ENCODE results near the gene ZBED2. TPM values are rescaled to one million over a fixed set of nuclear protein-coding genes. Genes with fewer than 3 reads are reported as not detected.
"Not testable (repeated sequence)": the region's sequence is repeated elsewhere in the genome, so short reads cannot be mapped to it uniquely, and the experiment has no call there.

ZBED2 gene
- total RNA-seq, 1 donor from 2014 or later = 1.0 TPM

- Histone ChIP-seq H3K79me2 (ENCODE audit: insufficient read depth, low read length) (no peaks in the 10 kb centered on the region), H3K4me2 (ENCODE audit: low read length) (no peak overlapping the region), H3K4me3 (ENCODE audit: insufficient read depth, low read depth, low read length) (no peak overlapping the region), H2AFZ (ENCODE audit: low read depth, low read length) (no peak overlapping the region), H3K4me1 (ENCODE audit: insufficient read depth, low read length) (no peaks in the 10 kb centered on the region), H3K9me3 (ENCODE audit: insufficient read depth, low read depth, low read length) (no peaks in the 10 kb centered on the region), H3K27ac (ENCODE audit: low read depth, low read length) (no peak overlapping the region), H4K20me1 (ENCODE audit: insufficient read depth, low read length) (no peaks in the 10 kb centered on the region), H3K27me3 (ENCODE audit: insufficient read depth, low read length) (peaks cover 2% of the 10 kb centered on the region), H3K36me3 (ENCODE audit: insufficient read depth, low read length) (no peaks in the 10 kb centered on the region), H3K9ac (ENCODE audit: low read length) (no peak overlapping the region)
- Mint-ChIP-seq H3K9me3 (ENCODE audit: unreplicated experiment) (no peaks in the 10 kb centered on the region), H3K27me3 (ENCODE audit: low read depth, unreplicated experiment) (no peaks in the 10 kb centered on the region), H3K36me3 (ENCODE audit: low read depth, unreplicated experiment) (no peaks in the 10 kb centered on the region), H3K4me1 (ENCODE audit: low read depth, unreplicated experiment) (no peaks in the 10 kb centered on the region), H3K4me3 (ENCODE audit: unreplicated experiment) (no peak overlapping the region), H3K27ac (ENCODE audit: unreplicated experiment) (no peak overlapping the region)
- TF ChIP-seq, protein P1, sequence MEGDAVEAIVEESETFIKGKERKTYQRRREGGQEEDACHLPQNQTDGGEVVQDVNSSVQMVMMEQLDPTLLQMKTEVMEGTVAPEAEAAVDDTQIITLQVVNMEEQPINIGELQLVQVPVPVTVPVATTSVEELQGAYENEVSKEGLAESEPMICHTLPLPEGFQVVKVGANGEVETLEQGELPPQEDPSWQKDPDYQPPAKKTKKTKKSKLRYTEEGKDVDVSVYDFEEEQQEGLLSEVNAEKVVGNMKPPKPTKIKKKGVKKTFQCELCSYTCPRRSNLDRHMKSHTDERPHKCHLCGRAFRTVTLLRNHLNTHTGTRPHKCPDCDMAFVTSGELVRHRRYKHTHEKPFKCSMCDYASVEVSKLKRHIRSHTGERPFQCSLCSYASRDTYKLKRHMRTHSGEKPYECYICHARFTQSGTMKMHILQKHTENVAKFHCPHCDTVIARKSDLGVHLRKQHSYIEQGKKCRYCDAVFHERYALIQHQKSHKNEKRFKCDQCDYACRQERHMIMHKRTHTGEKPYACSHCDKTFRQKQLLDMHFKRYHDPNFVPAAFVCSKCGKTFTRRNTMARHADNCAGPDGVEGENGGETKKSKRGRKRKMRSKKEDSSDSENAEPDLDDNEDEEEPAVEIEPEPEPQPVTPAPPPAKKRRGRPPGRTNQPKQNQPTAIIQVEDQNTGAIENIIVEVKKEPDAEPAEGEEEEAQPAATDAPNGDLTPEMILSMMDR (IDR thresholded peaks at IDR 0.05; ENCODE audit: insufficient read depth, low read depth, low read length) = no peak
- TF ChIP-seq EZH2 (IDR thresholded peaks at IDR 0.05; ENCODE audit: insufficient read depth, low read length) = no peak
- DNase-seq (ENCODE audit: low read depth) = no peak
- no peak for FAIRE-seq
Observed at GRCh38 chr3:111568355-111568754, 26.8 kb downstream of the ZBED2 start.

DNA sequence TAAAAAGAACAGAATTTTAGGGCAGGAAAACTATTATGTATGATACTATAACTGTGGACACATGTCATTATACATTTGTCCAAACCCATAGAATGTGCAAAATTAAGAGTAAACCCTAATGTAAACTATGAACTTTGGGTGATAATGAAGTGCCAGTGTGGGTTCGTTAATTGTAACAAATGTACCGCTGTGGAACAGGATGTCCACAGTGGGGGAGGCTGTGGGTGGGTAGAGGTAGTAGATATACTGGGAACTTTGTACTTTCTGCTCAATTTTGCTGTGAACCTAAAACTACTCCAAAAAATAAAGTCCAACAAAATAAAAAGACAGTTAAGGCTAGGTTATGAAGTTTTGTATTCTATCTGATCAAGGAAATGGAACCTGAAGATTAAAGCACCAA is 28.3 kb downstream of the ZBED2 start:
- H3K36me3 Mint-ChIP-seq (ENCODE audit: low read depth, unreplicated experiment) = no peaks in the 10 kb centered on the region
- H3K27ac ChIP-seq (ENCODE audit: low read depth, low read length) = no peak overlapping the region
- TF ChIP-seq, protein P1 (IDR thresholded peaks at IDR 0.05; ENCODE audit: insufficient read depth, low read depth, low read length) = no peak
- TF ChIP-seq EZH2 (IDR thresholded peaks at IDR 0.05; ENCODE audit: insufficient read depth, low read length) = no peak
- no peaks in the 10 kb centered on the region for H3K4me1 ChIP-seq (ENCODE audit: insufficient read depth, low read length)
- H3K27ac Mint-ChIP-seq (ENCODE audit: unreplicated experiment) = no peak overlapping the region
- H3K9ac ChIP-seq (ENCODE audit: low read length) = no peak overlapping the region
- H3K9me3 Mint-ChIP-seq (ENCODE audit: unreplicated experiment) = no peaks in the 10 kb centered on the region
- DNase-seq (ENCODE audit: low read depth) (no peak), FAIRE-seq (no peak)
- no peaks in the 10 kb centered on the region for H4K20me1 ChIP-seq (ENCODE audit: insufficient read depth, low read length)
- H3K4me2 ChIP-seq (ENCODE audit: low read length) = no peak overlapping the region
- no peaks in the 10 kb centered on the region for H3K79me2 ChIP-seq (ENCODE audit: insufficient read depth, low read length)
- no peaks in the 10 kb centered on the region for H3K4me1 Mint-ChIP-seq (ENCODE audit: low read depth, unreplicated experiment)
- H3K36me3 ChIP-seq (ENCODE audit: insufficient read depth, low read length) = no peaks in the 10 kb centered on the region
- H3K27me3 ChIP-seq (ENCODE audit: insufficient read depth, low read length) = peaks cover 2% of the 10 kb centered on the region
- H3K27me3 Mint-ChIP-seq (ENCODE audit: low read depth, unreplicated experiment) = no peaks in the 10 kb centered on the region
- no peak overlapping the region for H2AFZ ChIP-seq (ENCODE audit: low read depth, low read length)
- H3K9me3 ChIP-seq (ENCODE audit: insufficient read depth, low read depth, low read length) = no peaks in the 10 kb centered on the region
- H3K4me3 Mint-ChIP-seq (ENCODE audit: unreplicated experiment) = no peak overlapping the region
- no peak overlapping the region for H3K4me3 ChIP-seq (ENCODE audit: insufficient read depth, low read depth, low read length)

DNA sequence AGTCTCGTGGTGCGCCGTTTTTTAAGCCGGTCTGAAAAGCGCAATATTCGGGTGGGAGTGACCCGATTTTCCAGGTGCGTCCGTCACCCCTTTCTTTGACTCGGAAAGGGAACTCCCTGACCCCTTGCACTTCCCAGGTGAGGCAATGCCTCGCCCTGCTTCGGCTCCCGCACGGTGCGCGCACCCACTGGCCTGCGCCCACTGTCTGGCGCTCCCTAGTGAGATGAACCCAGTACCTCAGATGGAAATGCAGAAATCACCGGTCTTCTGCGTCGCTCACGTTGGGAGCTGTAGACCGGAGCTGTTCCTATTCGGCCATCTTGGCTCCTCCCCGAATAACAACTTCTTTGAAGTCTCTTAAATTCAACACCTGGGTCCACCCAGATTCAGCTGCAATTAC is 33.2 kb downstream of the ZBED2 start:
- H3K4me3 ChIP-seq (ENCODE audit: insufficient read depth, low read depth, low read length); H3K36me3 Mint-ChIP-seq (ENCODE audit: low read depth, unreplicated experiment); H3K4me1 Mint-ChIP-seq (ENCODE audit: low read depth, unreplicated experiment); H4K20me1 ChIP-seq (ENCODE audit: insufficient read depth, low read length); H3K27me3 ChIP-seq (ENCODE audit: insufficient read depth, low read length); H3K79me2 ChIP-seq (ENCODE audit: insufficient read depth, low read length); H3K4me3 Mint-ChIP-seq (ENCODE audit: unreplicated experiment); DNase-seq (ENCODE audit: low read depth); H3K9me3 Mint-ChIP-seq (ENCODE audit: unreplicated experiment); H2AFZ ChIP-seq (ENCODE audit: low read depth, low read length); H3K9ac ChIP-seq (ENCODE audit: low read length); H3K36me3 ChIP-seq (ENCODE audit: insufficient read depth, low read length); H3K4me2 ChIP-seq (ENCODE audit: low read length); H3K27me3 Mint-ChIP-seq (ENCODE audit: low read depth, unreplicated experiment); H3K27ac ChIP-seq (ENCODE audit: low read depth, low read length); H3K9me3 ChIP-seq (ENCODE audit: insufficient read depth, low read depth, low read length); FAIRE-seq; H3K4me1 ChIP-seq (ENCODE audit: insufficient read depth, low read length); H3K27ac Mint-ChIP-seq (ENCODE audit: unreplicated experiment): not testable (repeated sequence)
